NCI-H748 treated with DMSO at 0.1 percent for 48 hours (cell line): ENCODE results near the gene BBS1.

ENCODE experiments used
- DNase-seq: peaks from one replicate; lab custom pipeline; 2025; lab: John Stamatoyannopoulos, UW

Gene BBS1

DNA sequence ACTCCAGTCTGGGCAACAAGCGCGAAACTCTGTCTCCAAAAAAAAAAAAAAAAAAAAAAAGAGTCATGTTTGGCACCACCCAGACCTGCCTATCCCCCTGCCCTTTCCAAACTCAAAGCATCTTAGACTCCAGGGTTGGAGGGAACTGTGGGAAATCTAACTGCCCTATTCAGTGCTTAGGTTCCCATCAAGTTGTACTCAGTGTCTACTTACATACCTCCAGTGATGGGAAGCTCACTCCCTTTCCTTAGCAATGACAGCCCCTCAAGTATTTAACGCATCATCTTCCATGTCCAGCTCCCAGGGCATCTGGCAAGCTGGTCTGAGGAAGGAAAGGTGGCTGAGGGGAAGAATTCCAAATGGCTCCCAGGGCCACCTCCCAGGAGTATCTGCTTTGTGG lies 39.3 kb downstream of the BBS1 start:
- DNase-seq, result no peak

DNA sequence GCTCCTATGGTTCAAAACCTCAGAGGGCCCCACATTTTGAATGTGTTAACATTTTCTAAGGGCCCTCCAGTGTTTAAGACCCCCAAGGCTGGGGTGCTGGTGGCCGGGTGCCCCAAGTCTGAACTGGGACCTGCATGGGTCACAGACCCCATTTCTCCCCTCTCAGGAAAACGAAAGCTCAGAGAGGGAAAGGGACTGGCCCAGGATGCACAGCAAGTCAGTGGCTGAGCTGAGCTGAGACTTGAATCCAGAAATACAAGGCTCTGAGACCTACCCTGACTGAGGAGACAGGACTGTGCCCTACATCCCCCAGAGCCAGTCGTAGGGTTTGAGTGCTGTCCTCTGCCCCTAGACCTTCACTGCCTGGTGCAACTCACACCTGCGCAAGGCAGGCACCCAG lies 40.5 kb downstream of the BBS1 start:
- no peak for DNase-seq

DNA sequence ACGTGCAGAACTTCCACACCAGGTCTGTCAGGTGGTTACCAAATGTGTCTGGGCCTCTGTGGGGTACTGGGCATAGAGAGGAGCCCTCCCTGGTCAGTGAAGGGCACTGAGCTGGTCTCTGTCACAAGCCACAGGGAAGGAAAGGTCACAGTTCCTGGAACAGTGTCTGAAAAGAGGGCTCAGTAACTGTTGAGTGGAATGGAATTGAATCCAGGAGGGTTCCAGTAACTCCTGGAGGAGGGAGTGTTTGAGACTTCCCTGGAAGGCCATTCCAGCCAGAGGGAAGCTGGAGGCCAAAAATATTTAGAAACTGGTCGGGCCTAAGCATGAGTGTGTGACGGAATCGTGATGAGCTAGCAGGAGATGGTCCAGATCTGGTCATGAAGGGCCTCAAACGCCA lies 44.2 kb downstream of the BBS1 start:
- DNase-seq, result no peak

DNA sequence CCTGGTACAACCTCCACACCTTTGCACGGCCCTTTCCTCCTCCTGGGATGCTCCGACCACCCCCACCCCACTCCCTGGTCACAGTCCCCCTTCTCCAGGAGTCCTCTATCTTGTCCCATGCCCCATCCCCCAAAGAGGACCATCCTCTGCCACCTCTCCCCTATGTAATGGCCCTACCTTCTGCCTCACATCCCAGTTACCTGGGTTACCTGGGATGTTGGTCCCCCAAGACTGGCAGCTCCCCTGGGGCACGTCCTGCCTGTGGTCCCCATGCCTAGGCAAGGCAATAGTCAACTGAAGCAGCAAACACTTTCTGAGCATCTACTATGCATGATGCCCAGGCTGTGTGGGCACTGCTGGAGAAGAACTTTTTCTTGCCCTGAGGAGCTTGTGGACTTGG lies 45.0 kb downstream of the BBS1 start:
- DNase-seq, result no peak

DNA sequence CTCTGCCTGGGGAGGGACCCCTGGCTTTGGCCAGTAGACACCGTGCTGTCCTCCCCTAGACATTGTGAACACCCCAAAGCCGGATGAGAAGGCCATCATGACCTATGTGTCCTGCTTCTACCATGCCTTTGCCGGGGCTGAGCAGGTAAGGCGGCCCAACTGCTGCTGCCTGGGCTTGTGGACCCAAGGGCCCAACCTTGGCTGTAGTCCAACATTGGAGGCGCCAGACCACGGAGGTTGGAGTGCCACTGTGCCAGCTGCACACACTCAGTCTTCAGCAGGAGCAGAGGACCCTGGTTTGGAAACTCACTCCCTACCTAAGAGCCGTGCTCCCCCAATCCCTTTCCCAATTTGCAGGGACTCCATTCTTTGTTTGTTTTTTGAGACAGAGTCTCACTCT lies 45.7 kb downstream of the BBS1 start:
- no peak for DNase-seq

DNA sequence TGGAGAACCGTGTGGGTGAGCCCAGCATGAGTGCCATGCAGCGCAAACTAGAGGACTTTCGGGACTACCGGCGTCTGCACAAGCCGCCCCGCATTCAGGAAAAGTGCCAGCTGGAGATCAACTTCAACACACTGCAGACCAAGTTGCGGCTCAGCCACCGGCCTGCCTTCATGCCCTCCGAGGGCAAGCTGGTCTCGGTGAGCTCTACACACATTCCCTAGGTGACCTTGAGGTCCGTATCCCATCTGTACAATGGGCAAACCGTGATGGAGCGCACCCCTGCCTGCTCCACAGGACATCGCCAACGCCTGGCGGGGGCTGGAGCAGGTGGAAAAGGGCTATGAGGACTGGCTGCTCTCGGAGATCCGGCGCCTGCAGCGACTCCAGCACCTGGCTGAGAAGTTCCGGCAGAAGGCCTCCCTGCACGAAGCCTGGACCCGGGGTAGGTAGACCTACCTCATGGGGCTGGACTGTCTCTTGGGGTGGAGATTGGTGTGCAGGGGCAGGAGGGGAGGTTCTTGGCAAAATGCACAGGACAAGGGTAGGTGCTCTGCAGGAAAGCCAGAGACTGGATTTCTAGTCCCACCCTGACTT lies 47.4 kb downstream of the BBS1 start:
- no peak for DNase-seq

DNA sequence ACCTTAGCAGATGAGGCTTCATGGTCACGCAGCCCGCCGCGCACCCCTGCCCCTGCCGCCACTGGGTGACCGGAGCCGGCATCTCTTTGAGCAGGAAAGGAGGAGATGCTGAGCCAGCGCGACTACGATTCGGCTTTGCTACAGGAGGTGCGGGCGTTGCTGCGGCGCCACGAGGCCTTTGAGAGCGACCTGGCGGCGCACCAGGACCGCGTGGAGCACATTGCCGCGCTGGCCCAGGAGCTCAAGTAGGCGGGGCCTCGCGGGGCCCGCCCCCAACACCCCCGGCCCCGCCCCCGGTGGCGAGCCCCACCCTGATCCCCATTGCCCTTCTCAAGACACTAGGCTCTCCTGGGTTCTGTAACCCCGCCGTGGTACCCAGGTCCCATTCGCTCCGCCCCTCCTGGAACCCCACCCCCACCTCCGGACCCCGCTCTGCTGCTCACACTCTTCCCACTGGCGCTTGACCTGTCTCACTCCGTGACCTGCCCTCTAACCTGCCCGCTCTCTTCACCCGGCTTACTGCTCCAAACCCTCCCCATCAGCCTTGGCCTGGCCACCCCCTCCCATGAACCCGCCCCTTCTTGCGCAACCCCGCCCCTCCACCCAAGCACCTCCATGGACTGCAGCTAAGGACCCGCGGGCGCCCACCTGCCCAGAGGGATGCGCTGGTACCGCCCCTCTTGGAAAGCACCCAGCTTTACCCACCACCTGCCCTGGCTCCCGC lies 48.9 kb downstream of the BBS1 start:
- no peak for DNase-seq

DNA sequence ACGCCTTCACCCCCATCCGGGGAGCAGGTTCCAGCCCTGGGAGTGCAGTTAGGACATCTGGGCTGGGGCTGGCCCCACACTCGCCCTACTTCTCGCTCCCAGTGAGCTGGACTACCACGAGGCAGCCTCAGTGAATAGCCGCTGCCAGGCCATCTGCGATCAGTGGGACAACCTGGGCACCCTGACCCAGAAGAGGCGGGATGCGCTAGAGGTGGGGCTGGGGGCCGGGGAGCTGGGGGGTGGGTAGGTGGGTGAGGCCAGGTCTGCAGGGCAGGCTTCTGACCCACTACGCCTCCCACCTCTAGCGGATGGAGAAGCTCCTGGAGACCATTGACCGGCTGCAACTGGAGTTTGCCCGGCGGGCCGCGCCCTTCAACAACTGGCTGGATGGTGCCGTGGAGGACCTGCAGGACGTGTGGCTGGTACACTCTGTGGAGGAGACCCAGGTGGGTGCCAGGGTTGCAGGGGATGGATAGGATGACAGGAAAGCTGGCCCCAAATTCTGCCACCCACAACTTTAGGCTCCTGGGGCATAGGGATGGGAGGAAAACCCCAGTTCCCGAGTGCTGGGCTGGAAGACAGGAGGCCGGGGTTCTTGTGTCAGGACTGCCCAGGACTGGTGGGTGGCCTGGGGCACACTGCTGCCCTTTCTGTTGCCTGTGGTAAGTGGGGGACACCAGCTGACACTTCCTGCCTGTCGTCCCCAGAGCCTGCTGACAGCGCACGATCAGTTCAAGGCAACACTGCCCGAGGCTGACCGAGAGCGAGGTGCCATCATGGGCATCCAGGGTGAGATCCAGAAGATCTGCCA lies 49.6 kb downstream of the BBS1 start:
- DNase-seq, result no peak

DNA sequence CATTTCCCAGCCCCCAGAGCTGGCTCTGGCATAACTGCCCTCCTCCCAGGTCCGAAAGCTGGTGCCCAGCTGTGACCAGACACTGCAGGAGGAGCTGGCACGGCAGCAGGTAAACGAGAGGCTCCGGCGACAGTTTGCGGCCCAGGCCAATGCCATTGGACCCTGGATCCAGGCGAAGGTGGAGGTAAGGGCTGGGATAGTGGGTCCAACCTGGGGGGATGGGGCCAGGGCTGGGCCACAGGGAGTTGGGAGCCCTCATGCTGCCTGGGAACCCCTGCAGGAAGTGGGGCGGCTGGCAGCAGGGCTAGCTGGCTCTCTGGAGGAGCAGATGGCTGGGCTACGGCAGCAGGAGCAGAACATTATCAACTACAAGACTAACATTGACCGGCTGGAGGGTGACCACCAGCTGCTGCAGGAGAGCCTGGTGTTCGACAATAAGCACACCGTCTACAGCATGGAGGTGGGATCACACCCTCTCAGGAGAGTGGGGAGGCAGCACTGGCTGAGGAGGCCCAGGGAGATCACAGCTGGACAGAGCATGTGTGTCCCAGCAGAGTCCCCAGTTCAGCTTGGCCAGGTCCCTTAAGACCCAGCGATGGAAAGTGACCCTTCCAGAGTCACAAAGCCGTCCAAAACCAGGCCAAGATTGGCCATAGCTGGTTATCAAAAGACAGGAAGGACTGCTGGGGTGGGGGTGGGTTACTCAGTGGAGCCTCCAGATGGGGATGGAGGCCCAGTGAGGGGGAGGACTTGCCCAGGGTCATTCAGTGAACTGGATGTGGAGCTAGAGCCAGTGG lies 50.9 kb downstream of the BBS1 start:
- DNase-seq, result no peak

DNA sequence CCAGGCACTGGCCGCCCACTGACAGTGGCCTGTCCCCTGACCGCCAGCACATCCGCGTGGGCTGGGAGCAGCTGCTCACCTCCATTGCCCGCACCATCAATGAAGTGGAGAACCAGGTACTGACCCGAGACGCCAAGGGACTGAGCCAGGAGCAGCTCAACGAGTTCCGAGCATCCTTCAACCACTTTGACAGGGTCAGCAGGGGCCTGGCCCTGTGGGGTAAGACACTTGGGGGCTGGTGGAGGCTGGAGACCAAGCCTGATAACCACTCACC lies 51.5 kb downstream of the BBS1 start:
- no peak for DNase-seq

DNA sequence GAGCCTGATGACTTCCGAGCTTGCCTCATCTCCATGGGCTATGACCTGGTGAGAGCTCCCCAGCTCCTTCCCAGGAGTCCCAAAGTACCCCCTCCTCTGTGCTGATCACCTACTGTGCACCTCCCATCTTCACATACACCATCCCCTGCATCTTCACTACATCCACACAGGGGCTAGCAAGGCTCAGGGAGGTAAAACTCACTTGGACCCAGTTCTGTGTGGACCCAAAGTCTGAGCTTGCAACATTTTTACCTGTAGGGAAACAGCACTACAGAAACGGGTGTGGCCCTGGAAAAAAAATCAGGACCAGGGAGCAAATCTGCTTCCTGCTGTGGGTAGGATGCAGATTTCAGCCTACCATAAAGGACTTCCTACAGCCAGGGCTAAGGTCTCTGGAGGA lies 51.8 kb downstream of the BBS1 start:
- DNase-seq, result no peak

DNA sequence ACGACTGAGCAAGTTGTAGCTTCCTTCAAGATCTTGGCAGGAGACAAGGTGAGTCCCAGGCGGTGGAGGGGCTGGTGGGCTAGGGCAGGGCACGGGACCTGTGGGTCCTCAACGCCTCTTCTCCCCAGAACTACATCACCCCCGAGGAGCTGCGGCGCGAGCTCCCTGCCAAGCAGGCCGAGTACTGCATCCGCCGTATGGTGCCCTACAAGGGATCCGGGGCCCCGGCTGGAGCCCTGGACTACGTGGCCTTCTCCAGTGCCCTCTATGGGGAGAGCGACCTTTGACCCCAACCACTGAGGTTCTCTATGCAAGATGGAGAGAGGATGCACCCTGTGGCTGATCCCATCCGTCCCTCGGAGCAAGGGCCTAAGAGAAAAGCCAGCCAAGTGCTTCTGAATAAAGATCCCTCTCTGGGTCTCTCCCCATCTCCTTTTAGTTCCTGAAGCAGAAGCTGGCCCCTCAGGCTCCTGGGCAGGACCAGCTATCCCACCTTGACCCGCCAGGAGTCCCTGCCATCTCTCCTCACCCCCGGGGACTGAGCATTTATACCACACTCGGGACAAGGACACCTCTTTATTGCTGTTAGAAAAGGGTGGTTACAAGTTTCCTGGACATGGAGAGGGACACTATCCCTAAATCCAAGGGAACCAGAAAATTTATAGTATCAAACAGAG lies 52.6 kb downstream of the BBS1 start:
- DNase-seq, result no peak

DNA sequence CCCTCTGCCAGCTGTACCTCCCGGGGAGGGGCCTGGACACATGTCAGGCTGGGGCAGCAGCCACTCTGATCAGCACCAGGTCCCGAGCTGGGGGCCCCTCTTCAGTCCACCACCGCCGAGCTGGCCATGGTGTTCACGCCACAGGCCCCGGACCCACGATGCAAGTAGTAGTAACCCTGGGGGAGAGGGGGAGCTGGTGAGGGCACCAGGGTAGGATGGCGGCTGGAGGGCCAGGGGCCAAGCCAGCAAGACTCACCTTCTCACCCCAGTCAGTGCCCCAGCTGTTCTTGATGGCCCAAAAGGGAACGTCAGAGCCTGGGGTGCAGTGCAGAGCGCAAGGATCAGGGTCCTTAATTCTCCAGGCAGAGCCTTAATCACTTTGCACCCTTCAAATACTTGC lies 53.4 kb downstream of the BBS1 start:
- no peak for DNase-seq

DNA sequence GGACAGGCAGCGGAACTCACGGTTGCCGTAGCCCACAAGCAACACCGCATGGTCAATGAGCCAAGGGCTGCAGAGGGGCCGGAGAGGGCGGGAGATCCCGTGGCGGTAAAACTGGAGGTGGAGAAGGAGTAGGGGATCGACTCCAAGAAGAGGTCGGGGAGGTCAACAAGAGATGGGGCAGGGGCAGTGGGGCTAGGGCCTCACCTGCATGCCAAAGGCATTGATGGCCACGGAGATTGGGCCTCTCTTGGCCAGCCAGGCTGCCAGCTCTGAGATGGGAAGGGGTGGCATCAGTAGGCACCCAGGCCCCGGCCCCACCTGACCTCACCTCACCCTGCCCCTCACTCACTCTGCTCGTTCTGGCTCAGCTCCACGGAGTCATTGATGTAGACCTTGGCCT lies 54.1 kb downstream of the BBS1 start:
- no peak for DNase-seq

DNA sequence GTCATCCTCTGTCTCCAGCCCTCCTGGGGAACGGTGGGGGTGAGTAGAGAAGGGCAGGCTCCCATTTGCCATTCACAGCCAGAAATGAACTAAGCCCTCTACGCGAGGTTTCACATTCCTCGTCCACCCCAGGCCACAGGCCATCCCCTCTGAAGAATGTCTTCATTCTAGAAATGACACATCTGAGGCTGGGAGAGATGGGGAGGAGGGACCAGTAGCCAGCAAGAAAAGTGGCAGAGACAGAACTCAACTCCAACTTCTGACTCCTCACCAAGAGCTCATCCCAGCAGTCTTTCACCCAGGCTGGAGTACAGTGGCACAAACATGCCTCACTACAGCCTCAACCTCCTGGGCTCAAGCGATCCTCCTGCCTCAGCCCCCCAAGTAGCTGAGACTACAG lies 54.5 kb downstream of the BBS1 start:
- DNase-seq, result no peak

DNA sequence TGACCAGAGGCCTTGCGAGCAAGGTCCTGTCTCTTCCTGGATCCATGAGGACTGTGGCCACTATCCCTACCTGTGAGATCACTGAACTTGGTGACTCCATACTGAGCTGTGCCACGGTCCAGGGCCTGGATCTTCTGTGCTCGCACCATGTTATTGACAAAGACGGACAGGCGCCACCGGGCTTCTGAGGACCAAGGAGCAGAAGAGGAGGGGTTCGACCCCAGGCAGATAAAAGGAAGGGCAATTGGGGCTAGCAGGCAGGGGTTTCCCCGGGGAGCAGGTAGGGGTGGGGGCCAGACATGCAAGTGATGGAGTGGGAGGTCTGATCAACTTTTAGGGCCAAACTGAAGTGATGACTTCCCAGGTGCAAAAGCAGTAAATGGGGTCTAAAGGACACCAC lies 55.8 kb downstream of the BBS1 start:
- no peak for DNase-seq

DNA sequence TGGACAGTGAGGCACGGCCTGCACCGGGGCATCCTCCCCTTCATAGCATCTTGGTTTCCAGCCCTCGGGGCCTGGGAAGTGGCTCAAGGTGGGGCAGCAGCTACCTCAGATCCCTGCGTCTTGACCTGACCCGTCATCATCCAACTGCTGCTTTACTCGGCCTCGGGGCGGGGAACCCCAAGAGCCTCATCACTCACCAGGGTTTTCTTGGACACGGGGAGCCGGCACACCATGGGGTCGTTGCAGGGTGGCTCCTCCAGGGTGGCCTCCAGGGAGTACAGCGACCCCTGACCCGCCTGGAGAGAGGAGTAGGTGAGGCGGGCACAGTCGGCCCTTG lies 57.3 kb downstream of the BBS1 start:
- no peak for DNase-seq

DNA sequence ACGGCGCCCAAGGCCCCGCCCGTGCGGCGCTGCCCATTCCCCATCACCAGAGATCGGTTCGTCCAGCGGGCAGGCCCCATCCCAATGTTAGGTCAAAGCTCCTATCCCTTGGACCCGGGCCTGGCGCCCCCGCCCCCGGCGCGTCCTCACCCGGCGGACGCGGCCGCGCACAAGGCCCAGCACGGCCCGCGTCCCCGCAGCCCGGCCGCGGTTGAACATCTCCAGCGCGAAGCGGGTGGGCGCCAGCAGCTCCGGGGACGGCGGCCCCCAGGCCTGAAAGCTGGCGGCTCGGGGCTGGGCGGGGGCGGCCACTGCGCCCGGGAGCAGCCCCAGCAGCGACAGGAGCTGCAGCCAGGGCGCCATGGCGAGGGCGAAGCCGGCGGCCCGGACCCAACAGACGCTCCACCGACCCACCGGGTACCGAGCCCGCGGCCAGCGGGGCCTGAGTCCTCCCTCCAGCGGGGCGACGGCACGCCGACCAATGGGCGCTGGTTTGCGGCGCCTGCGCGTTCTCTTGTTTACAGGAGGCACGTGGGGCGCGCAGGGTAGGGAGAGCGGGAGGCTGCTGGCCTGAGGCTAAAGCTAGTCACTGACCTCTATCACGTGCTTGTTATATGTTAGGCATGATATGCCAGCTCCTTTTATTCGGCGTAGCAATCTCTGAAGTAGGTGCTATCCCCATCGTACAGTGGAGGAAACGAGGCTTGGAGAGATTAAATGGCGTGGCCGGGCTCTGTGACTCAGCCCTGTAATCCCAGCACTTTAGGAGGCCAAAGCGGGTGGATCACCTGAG lies 57.9 kb downstream of the BBS1 start, which contains the start of gene CTSF:
CTSF (minus strand) TSS at position 483 of the 793 bp plus-strand sequence; CDS start at position 363, 120 bp downstream.
- DNase-seq, result peak; percentile 50

DNA sequence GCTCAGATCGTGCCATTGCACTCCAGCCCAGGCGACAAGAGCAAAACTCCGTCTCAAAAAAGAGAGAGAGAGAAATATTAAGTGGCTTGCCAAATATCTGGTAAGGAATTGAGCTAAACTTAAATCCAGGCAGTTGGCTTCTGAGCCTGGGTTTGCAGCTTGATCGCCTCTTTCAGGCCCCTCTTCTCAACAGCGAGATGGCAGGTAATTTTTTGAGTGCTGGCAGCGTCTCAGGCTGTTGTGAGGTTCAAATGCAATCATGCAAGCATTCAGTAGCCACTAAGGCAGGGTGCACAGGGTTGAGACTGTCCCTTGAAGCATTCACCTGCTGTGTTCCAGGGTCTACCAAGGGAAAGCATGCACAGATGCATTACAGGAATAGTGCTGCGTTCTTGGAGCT lies 58.6 kb downstream of the BBS1 start:
- no peak for DNase-seq

DNA sequence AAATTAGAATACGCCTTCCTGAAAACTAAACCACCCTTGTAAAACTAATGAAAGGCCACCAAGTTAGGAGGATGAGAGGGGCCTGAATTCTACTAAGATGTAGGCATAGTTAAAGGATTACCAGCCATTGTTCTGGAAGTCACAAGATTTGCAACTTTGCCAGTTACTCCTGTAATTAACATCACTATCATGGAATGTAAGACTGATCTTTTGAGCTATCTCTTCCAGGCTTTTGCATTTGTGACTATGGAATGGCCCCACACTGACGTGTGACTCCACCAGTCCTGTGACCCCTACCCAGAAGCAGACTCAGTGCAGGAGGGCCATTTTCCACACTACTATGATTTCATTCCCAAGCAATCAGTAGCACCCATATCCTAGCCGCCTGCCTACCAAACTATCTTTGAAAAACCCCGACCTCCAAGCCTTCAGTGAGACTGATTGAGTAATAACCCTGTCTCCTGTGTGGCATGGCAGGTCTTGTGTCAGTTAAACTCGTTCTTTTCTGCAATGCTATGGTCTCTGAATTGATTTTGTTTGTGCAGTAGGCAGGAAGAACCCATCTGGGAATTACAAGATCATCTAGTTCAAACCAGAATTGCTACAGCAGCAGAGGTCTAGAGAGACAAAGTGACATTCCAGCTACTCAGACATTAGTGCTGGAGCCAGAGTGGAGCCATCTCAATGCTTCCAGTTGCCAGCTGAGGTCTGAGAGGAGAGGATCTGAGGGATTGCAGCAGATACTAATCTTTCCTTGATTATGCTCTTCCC lies 59.8 kb downstream of the BBS1 start:
- DNase-seq, result no peak

DNA sequence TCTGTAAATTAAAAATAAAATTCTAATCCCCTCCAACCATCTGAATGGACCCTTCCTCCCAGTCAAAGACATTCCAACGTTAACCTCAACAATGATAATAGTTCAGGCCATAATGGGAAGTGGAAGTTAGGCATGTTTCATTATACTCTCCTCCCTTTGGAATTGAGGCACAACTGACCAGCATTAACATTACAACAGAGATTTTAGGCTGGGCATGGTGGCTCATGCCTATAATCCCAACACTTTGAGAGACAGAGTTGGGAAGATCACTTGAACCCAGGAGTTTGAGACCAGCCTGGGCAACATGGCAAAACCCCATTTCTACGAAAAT lies 60.4 kb downstream of the BBS1 start:
- no peak for DNase-seq
